ENCODE data around the gene PHF1.

PHF1 gene

GRCh38 chr6:33454009-33454946 is 43.5 kb downstream of the PHF1 start, which contains the start of gene ZBTB9:
Gene ZBTB9 (plus strand): TSS chr6:33454576. CDS start chr6:33455101, 525 bp downstream.
- peak; percentile 84 for DNase-seq (ENCODE audit: low read depth)

DNA sequence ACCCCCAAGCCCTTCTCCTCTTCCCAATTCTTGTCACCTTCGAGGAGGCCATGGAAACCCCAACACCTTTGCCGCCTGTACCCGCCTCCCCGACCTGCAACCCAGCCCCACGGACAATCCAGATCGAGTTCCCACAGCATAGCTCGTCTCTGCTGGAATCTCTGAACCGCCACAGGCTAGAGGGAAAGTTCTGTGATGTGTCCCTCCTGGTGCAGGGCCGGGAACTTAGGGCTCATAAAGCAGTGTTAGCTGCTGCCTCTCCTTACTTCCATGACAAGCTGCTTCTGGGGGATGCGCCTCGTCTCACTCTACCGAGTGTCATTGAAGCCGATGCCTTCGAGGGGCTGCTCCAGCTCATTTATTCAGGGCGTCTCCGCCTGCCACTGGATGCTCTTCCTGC is 44.2 kb downstream of the PHF1 start:
- no peak for DNase-seq (ENCODE audit: low read depth)

- DNase-seq (ENCODE audit: low read depth), result no peak
Observed at GRCh38 chr6:33456156-33456555, 45.3 kb downstream of the PHF1 start.

DNA sequence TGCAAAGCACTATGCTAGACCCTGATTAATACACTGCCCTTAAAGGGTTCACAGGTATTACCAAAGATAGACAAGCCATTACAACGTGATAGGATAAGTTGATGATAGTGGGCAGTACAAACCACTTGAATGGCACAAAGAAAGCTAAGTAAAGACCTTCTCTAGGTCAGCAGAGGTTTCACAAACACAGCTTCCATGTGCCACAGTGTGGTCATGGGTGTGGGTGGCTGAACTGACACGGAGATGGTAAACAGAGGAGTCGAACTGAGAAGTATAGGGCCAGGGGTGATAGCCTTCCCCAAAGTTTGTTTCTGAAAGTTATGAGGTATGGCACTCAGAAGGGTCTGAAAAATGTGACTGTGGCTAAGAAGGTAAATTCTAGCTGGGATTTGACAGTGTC is 47.9 kb downstream of the PHF1 start:
- no peak for DNase-seq (ENCODE audit: low read depth)

DNA sequence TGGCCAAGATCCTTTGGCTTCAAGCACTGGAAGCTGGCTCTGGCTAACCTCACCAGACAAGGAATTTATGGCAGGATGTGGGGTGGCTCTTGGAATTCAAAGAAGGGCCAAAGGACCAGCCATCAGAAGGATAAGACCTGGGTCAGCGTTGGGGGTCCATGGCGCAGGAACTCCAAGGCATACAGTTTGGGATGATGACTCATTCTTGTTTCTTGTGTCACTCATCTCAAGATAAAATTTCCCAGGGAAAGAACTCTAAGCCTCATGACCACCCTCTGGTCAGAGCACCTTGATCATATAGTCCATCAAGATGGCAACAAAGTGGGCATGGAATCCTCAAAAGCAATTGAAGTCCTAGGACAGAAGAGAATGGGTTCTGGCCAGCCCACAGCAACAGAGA is 48.4 kb downstream of the PHF1 start:
- no peak for DNase-seq (ENCODE audit: low read depth)
